GM18868 (cell line): Measurements from ENCODE around the gene CUL3.
"Not testable (repeated sequence)": the region's sequence is repeated elsewhere in the genome, so short reads cannot be mapped to it uniquely, and the experiment has no call there.

Experiments
- ATAC-seq: cut with Tn5 transposase; IDR thresholded peaks from one replicate; pipeline ENCODE4 v1.9.1; 2021; ENCODE audit warnings: mild to moderate bottlenecking, moderate library complexity; ENCODE audit not compliant: unreplicated experiment

Gene CUL3

DNA sequence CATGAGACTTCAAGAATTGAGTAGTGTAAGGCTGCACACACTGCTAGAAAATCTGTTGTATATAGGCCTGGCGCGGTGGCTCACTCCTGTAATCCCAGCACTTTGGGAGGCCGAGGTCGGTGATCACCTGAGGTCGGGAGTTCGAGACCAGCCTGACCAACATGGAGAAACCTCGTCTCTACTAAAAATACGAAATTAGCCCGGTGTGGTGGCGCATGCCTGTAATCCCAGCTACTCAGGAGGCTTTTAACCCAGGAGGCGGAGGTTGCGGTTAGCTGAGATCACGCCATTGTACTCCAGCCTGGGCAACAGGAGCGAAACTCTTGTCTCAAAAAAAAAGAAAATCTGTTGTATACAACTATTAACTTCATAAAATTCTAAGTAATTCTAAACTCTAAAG lies 2.1 kb downstream of the CUL3 start:
- not testable (repeated sequence) for ATAC-seq

DNA sequence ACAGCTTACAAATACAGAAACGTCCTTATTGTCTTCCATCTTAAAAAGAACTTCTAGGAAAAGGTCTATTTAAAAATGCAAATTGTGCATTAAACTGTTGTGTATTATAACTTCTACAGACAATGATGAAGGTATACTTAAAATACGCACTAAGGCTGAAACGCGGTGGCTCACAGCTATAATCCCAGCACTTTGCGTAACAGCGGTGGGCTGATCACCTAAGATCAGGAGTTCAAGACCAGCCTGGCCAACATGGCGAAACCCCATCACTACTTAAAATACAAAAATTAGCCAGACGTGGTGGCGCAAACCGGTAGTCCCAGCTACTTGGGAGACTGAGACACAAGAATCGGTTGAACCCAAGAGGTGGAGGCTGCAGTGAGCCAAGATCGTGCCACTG lies 4.9 kb downstream of the CUL3 start:
- ATAC-seq: no peak

DNA sequence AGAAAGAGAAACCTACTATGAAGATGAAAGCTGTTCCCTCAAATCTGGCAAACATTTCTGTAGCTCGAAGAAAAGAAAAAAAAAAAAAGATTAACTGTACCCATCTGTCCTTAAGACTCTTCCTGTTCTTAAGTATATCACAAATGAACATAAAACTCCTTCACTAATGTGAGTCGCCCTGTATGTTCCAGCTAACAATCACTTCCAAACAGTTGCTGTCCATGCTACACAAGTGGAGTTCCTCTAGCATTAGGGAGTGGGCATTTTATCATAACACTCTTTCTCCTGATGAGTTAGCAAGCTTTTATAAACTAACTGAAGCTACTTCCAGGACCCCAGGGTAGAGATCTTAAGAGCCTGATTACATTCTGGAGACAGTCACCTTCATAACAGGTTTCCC lies 5.8 kb downstream of the CUL3 start:
- no peak for ATAC-seq

DNA sequence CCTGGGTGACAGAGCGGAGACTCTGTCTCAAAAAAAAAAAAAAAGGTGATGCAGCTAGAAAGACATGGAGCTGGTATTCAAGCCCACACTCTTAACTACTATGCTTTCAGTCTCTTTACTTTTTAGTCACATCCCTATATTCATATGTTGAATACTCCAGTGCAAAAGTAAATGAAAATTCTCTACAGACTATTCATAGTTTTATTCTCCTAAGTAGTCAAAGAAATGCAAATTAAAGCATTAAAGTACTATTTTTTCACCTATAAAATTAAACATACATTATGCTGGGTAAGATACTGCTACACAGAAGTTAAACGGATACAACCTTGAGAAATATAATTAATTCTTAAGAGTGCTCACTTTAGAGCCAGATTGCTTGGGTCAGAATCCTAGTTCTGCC lies 7.6 kb downstream of the CUL3 start:
- no peak for ATAC-seq

DNA sequence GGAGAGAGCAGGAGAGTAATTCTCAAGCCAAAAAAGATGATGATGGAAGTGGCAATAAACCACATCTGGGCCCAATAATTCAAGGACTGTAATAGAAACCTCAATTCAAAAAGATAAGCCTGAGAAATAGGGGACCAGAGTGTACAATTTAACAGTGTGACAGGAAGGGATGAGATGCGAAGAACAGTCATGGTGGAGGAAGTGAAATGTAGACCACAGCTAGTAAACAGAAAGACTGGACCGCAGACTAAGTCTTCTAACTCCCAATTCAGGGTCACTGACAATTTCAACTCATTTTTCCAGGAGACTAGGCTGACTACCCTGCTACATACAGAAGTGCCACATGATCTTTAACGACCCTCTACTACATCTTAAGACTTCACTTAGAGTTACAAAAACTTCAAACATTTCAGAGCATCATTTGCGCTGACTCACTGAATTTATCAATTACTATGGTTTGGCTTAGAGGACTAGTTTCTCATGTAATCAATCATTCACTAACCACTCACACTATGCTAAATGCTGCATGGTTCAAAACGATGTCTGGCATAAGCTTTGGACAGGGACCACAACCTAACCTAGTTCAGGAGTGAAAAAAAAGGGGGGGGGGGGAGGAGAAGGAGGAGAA lies 9.0 kb downstream of the CUL3 start:
- ATAC-seq: peak; percentile 78

DNA sequence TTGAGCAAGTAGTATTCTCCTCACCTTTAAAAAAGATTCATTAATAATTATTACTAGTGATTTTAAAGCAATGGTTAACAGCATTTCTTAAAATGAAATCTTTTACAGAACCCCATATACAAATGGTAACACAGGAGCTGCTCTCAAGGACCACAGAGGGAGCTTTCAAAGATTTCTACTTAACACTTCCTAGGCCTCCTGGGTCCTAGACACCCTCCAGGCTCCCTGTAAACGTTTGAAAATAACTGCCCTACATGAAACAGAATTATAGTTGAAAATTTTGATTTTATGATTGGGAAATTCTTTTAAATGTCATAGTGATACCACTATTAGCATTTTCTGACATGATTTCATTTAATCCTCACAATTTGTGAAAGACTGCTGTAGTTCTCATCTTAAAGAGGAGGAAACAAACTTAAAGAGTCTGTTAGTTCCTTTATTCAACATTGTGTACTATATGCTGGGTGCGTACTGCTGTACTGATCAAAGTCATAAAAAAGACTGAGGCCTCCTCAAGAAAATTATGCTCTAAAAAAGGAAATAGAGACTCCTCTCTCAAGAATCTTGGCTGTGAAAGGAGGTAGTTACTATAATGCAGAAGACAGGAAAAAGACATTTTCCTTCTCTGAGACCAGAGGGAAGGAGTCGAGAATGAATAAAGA lies 10.6 kb downstream of the CUL3 start:
- ATAC-seq: no peak

DNA sequence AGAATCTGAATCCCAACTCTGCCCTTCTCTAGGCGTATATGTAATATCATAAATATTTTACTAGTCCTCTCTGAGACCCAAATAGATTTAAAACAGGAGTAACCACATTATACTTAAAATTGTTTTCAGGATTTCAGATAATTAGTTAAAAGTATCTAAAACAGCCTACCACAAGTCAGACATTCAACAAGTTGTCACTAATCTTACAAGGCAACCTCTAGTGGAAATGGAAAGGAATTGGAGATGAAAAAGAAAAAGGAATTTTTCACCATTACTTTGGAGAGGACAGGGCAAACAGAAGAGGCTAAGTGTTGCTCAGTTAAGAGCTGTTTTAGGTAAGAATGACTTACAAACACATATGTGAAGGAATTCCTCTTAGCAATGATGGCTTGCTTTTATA lies 11.4 kb downstream of the CUL3 start:
- ATAC-seq: no peak

DNA sequence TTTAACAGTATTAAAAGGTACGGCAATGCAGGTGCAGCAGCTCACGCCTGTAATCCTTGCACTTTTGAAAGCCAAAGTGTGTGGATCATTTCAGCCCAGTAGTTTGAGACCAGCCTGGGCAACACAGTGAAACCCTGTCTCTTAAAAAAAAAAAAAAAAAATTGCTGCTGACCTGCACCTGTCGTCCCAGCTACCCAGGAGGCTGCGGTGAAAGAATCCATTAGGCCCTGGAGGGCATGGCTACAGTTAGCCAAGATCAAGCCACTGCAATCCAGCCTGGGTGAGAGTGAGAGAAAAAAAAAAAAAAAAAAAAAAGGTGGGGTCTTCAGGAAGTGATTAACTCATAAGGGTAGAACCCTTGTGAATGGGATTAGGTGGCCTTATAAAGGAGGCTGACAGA lies 12.8 kb downstream of the CUL3 start:
- ATAC-seq: no peak

DNA sequence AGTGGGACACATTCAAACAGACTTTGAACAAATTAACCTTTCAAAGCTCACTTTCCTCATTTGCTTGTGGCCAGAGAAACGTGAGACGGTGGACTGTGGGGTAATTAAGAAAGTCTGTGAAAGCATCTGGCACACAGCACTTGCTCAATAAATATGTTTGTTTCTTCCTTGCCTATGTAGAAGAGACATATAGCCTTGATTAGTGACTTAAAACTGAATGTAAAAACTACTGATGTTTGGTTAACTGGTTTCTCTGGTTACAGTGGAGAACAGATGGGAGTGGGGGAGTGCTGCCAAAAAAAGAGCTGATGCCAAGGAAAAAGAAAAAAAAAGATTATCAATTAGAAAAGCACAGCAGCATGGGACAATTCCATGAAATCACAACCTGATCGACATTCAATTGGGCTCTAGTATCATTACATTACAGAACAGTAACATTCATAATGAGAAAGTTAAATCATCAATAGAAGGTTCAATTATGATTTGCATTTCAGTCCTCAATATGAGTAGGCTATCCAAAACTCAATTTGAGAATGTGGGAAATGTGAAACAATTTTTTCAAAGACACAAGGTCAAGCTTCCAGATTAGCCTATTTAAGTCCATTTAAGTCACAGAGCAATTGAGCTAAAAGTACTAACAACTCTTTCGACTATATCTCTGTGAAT lies 14.7 kb downstream of the CUL3 start:
- ATAC-seq: no peak

DNA sequence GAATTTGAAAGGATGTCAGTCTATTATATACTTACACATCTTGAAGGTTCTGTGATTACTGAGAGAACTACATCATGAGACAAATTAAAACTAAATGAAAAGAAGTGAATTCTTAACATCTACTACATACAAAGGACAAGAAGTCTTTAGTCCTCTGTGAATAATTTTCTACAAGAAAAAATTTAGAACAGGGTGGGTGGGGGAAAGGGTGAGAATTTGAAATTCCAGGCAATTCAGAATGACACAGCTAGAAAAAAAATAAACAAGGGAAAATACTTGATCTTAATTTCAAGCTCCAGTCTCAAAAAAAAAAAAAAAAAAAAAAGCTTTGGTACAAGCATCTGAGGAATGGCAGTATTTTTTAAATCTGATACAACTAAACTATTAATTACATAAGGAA lies 15.5 kb downstream of the CUL3 start:
- ATAC-seq: no peak

DNA sequence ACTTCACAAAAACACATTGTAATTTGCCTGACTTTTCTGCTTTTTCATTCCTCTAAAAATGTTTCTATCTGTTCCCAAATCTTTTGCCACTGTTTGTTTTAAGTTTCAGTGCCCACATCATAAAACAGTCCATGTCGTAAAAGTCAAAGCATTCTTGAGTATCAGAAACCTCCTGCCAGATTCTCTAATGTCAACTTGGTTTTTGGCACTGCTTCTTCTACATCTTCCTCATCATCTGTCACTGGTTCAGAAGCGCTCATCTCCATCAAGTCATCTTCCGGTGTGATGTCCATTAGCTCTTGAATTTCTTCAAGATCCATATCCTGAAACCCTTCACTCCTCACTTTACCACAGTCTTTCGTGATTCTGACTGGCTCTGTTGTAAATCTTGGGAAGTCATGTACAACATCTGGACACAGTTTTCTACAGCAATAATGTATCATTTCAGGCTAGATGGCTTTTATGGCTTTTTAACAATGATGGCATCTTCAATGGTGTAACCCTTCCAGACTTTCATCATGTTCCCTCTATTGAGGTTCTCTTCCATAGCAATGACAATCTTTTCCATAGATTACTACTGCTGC lies 19.6 kb downstream of the CUL3 start:
- ATAC-seq: no peak

DNA sequence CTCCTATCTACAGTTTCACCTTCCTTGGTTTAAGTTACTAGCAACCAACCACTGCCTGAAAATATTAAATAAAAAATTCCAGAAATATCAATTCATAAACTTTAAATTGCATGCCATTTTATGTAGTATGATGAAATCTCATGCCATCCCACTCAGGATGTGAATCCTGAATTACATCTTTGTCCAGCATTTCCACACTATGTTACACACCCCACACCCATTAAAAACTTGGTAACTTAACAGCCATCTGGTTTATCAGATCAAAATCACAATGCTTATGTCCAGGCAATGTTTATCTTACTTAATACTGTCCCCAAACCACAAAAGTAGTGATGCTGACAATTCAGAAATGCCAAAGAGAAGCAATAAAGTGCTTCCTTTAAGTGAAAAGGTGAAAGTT lies 21.6 kb downstream of the CUL3 start:
- no peak for ATAC-seq

DNA sequence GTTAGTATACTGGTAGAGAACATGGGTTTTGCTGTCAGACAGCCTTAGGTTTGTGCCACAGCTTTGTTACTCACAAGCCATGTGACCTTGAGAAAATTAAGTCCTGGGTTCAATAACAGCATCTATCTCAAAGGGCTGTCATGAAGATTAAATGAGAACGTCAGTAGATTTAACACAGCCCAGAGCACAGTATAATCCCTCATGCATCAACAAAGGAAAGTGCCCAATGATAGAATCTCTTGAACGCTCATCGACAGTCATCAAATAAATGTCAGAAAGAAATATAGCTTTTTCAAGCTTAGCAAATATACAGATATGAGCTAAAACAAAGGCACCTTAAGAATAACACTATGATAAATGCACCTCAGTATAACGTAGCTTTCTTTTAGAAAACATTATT lies 22.3 kb downstream of the CUL3 start:
- no peak for ATAC-seq

DNA sequence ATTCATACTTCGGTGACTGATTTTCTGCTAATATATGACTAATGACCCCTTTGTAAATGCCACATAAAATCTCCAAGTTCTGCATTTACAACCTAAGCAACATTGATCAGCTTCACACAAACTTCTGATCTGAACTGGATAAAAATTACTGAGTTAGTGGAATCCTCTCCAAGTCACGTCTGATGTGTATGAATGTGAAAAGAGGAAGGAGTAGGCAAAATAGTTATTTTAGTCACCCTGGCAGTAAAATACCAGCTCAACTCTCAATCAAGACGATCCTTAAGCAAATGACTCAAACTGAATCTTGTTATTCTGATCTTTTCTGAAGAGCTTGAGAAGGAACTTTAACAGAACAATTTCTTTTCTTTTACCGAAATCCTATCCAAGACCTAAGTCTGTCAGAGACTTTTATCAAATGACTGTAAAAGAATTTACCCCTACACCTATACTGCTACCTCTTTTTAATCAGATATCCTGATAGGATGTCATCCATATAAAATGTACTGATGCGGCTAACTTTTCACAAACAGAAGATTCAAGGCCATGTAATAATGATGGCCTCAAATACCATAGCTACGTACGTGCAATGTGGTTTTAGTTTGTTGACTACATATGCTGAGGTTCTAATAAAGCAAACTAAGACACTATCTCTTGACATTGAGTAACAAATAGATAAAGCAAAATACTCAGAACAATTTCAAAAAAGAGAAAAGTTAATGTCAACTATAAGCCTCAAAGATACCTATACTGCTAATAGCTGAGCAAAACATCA lies 23.7 kb downstream of the CUL3 start:
- peak; percentile 90 for ATAC-seq

DNA sequence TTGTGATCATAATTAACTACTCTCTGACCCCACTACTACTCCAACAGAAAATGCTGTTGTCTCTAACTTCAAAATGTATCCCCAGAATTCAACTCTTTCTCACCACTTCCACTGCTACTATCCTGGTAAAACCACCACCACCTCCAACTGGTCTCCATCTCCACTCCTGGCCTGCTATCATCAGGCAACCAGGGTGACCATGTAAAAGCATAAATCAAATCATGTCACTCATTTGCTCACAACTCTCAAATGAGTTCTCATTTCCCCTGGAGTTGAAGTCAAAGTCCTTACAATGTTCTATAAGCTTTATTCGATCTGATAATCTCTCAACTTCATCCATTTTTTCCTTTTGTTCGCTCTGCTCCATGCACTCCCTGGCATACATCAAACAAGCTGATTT lies 24.6 kb downstream of the CUL3 start:
- ATAC-seq: no peak

DNA sequence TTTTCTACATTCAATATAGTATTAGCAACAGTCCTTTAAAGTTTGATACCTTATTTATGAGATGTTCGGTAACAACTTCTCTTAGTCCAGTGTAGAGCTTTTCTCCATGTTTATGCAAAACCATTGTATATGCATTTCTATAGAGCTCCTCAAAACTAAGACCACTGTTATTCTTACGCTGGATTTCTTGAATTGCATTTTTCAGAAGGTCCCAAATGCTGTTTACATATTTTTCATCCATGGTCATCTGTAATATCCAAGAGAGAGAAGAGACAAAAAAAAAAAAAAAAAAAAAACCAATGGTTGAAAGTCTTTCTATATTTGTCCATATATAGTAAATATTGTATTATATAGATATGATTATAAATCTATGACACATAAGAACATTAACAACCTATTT lies 27.6 kb downstream of the CUL3 start:
- ATAC-seq: no peak

DNA sequence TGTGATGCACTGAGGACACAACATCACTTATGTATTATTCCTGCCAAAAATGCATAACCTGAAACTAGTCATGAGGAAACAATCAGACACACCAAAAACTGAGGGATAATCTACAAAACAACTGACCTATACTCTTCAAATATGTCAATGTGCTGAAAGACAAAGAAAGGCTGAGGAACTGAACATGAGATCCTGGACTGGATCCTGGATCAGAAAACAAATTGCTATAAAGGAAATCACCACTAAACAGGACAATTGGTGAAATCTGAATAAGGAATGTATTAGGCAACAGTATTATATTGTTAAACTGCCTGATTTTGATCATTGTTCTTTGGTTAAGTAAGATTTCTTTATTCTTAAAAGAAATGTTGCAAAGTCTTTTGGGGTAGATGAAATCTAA lies 28.8 kb downstream of the CUL3 start:
- ATAC-seq: no peak

DNA sequence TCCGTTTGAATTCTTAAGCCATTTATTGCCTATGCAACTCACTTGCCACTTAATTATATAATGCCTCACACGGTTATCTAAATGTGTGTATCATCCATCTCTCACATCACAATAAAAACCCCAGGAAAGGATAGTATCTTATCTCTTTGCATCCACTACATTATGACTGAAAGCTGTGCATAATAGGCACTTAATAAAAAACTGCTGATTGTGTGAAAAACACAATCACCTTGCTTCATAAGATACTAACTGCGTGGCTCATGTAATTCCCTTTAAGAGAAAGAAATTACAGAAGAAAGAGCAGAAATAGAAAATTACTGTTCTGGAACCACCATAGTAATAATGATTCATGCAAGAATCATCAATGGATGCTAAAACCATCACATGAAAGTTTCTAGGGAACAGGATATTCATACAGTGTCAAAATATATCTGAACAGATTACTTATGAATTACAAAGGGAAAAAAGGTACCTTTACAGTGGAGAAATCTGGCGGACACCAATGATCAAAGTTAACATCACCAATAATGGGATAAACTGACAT lies 29.3 kb downstream of the CUL3 start:
- no peak for ATAC-seq

DNA sequence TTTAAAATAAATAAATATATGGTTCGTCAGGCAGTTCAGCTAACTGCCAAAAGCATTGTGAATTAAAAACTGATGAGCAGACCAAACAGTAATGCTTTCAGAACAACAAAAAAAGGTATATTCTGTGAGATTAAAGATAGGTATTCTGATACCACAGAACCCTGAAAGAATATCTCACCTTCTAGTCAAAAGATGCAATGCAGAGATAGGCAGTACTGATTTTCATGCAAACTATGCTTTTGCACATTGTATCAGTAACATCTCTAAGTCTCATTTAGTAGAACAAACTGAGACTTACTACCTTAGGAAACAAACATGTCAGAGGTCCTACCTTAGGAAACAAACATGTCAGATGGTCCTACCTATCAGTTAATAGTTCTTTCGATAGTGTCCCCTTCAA lies 32.4 kb downstream of the CUL3 start:
- no peak for ATAC-seq

DNA sequence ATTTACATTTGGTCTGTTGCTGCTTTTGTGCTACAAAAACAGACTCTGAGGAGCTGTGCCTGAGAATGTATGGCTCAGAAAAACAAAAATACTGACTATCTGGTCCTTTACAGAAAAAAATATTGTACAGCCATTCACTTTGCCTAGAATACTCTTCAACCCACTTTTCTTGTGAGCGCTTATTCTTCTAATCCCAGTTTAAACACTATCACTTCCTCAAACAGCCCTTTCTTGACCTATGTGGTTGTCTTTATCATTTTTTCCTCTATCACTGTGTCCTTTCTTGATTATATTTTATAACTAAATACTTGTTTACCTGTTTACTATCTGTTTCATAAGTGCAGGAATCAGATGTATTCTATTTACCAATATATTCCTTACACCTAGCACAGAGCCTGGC lies 33.5 kb downstream of the CUL3 start:
- ATAC-seq: no peak

DNA sequence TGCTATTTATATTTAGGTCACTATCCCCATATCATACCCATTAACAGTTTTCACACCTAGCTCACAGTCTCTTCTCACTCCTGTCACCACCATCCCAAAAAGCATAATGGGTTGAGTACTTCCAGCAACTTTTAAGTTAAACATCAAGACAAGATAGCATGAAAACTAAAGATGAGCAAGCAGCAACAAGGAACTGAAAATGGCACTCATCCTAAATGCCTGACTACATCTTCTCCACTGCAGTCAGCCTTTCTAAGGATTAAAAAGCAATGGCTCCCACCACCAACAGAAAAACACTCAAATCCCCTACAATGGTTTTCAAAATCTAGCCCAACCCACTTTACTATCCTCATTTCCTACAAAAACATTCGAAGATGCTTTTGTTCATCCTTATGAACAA lies 38.2 kb downstream of the CUL3 start:
- no peak for ATAC-seq
